ENCODE data around the gene LAPTM5.

The LAPTM5 gene

GRCh38 chr1:30700528-30701257 is 56.9 kb downstream of the LAPTM5 start:
- no peaks in the 10 kb centered on the region for H3K36me3 ChIP-seq (ENCODE audit: control insufficient read depth, insufficient read depth, low read length)
- H3K4me3 ChIP-seq (ENCODE audit: low read length): no peak overlapping the region
- H3K4me1 ChIP-seq (ENCODE audit: control insufficient read depth, insufficient read depth, low read length): peaks cover 34% of the 10 kb centered on the region
- no peak overlapping the region for H3K9ac ChIP-seq (ENCODE audit: low read length)
- no peak overlapping the region for H3K27ac ChIP-seq (ENCODE audit: low read depth, low read length)
- peaks cover 2% of the 10 kb centered on the region for H3K27me3 ChIP-seq (ENCODE audit: control insufficient read depth, insufficient read depth, low read length)

DNA sequence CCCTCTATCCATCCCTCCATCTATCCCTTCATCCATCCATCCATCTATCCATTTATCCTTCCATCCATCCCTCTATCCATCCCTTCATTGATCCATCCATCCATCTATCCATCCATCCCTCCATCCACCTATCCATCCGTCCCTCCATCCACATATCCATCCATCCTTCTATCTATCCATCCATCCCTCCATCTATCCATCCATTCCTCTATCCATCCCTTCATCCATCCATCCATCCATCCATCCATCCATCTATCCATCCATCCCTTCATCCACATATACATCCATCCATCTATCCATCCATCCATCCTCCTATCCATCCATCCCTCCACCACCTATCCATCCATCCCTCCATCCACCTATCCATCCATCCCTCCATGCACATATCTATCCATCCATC is 57.8 kb downstream of the LAPTM5 start:
- no peak overlapping the region for H3K9ac ChIP-seq (ENCODE audit: low read length)
- no peaks in the 10 kb centered on the region for H3K36me3 ChIP-seq (ENCODE audit: control insufficient read depth, insufficient read depth, low read length)

DNA sequence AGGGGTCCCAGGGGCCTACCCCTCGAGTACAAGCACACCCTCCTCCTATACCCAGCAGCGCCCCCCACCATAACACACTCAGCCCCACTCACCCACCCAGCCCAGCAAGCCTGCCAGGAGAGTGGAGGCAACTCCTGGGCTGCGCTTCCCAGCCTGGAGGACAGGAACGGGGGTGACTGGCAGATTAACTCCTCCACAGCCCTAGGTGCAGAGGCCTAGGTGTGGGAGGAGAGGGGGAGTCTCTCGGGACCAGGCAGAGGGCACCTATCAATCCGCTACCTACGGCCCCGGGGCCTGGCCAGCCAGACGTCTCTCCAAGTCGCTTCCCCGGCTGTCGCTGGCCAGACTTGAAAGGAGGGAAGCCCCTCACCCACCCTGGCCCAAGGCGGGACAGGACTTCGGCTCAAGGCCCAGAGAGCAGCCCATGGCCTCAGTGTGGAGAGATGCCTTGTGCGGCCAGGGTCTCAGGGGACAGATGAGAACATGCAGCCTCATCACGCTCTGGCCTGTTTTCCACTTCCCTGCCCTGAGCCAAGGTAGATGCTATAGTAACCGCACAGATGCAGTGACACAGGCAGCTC is 59.1 kb downstream of the LAPTM5 start:
- H3K4me3 ChIP-seq (ENCODE audit: low read length): no peak overlapping the region
- H3K27me3 ChIP-seq (ENCODE audit: control insufficient read depth, insufficient read depth, low read length): no peaks in the 10 kb centered on the region
- H3K27ac ChIP-seq (ENCODE audit: low read depth, low read length): peak overlapping the region; percentile 6
- no peaks in the 10 kb centered on the region for H3K36me3 ChIP-seq (ENCODE audit: control insufficient read depth, insufficient read depth, low read length)
- peaks cover 26% of the 10 kb centered on the region for H3K4me1 ChIP-seq (ENCODE audit: control insufficient read depth, insufficient read depth, low read length)
- no peak overlapping the region for H3K9ac ChIP-seq (ENCODE audit: low read length)

More for the DNA sequence above, 57.8 kb downstream of the LAPTM5 start:
- Histone ChIP-seq H3K27ac (ENCODE audit: low read depth, low read length) (no peak overlapping the region), H3K27me3 (ENCODE audit: control insufficient read depth, insufficient read depth, low read length) (no peaks in the 10 kb centered on the region), H3K4me1 (ENCODE audit: control insufficient read depth, insufficient read depth, low read length) (peaks cover 33% of the 10 kb centered on the region), H3K4me3 (ENCODE audit: low read length) (no peak overlapping the region)

- Histone ChIP-seq H3K4me1 (ENCODE audit: control insufficient read depth, insufficient read depth, low read length) (peaks cover 26% of the 10 kb centered on the region), H3K9ac (ENCODE audit: low read length) (no peak overlapping the region), H3K4me3 (ENCODE audit: low read length) (no peak overlapping the region), H3K36me3 (ENCODE audit: control insufficient read depth, insufficient read depth, low read length) (no peaks in the 10 kb centered on the region), H3K27me3 (ENCODE audit: control insufficient read depth, insufficient read depth, low read length) (no peaks in the 10 kb centered on the region), H3K27ac (ENCODE audit: low read depth, low read length) (peak overlapping the region; percentile 6)
Measured at GRCh38 chr1:30697571-30698376, 59.8 kb downstream of the LAPTM5 start.

DNA sequence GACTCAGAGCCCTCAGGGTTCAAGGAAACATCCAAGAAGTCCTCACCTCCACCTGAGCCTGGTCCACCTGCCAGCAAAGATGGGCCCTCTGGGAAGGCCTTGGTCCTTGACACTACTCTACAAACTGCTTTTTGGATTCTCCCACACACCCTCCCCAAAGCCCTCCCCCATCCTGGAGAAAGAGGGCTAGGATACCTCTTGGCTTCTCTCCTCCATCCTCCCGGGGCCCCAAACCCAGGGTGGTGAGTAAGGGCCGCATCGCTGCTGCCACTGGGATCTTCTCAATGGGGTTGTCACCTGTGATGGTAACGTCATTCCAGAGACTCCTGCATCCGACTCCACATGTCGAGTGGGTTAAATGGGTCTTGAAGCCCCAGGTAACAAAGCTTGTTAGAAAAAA is 60.7 kb downstream of the LAPTM5 start:
- Histone ChIP-seq H3K27ac (ENCODE audit: low read depth, low read length) (no peak overlapping the region), H3K36me3 (ENCODE audit: control insufficient read depth, insufficient read depth, low read length) (no peaks in the 10 kb centered on the region), H3K27me3 (ENCODE audit: control insufficient read depth, insufficient read depth, low read length) (no peaks in the 10 kb centered on the region), H3K4me3 (ENCODE audit: low read length) (no peak overlapping the region), H3K4me1 (ENCODE audit: control insufficient read depth, insufficient read depth, low read length) (peaks cover 26% of the 10 kb centered on the region), H3K9ac (ENCODE audit: low read length) (no peak overlapping the region)

- peaks cover 2% of the 10 kb centered on the region for H3K27me3 ChIP-seq (ENCODE audit: control insufficient read depth, insufficient read depth, low read length)
- H3K4me1 ChIP-seq (ENCODE audit: control insufficient read depth, insufficient read depth, low read length): peaks cover 19% of the 10 kb centered on the region
- H3K36me3 ChIP-seq (ENCODE audit: control insufficient read depth, insufficient read depth, low read length): no peaks in the 10 kb centered on the region
- peak overlapping the region; percentile 51 for H3K27ac ChIP-seq (ENCODE audit: low read depth, low read length)
- no peak overlapping the region for H3K9ac ChIP-seq (ENCODE audit: low read length)
- no peak overlapping the region for H3K4me3 ChIP-seq (ENCODE audit: low read length)
Measured at GRCh38 chr1:30695439-30695841, 62.1 kb downstream of the LAPTM5 start.

GRCh38 chr1:30694280-30695175 is 63.0 kb downstream of the LAPTM5 start:
- no peak overlapping the region for H3K4me3 ChIP-seq (ENCODE audit: low read length)
- H3K27me3 ChIP-seq (ENCODE audit: control insufficient read depth, insufficient read depth, low read length): peaks cover 2% of the 10 kb centered on the region
- H3K36me3 ChIP-seq (ENCODE audit: control insufficient read depth, insufficient read depth, low read length): no peaks in the 10 kb centered on the region
- H3K27ac ChIP-seq (ENCODE audit: low read depth, low read length): peak overlapping the region; percentile 6
- H3K9ac ChIP-seq (ENCODE audit: low read length): no peak overlapping the region
- H3K4me1 ChIP-seq (ENCODE audit: control insufficient read depth, insufficient read depth, low read length): peaks cover 19% of the 10 kb centered on the region

DNA sequence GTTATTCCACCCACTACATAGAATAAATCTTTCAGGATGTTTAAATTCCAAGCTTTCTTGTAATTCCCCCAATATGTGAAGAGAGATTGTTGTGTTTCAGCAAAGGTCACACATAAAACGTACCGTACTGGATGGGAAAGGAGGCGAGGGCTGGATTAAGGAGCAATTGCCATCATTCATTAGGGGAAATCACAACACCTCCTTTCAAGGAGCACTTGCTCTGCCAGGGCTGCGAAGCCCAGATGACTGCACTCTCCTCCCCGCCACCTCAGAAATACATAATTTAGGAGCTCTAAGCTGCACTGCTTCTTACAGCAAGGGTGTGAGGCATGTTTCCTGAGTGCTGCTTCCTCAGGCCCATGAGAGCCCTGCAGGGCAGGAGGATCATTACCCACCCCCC is 63.8 kb downstream of the LAPTM5 start:
- H3K27ac ChIP-seq (ENCODE audit: low read depth, low read length): no peak overlapping the region
- no peaks in the 10 kb centered on the region for H3K36me3 ChIP-seq (ENCODE audit: control insufficient read depth, insufficient read depth, low read length)
- H3K4me1 ChIP-seq (ENCODE audit: control insufficient read depth, insufficient read depth, low read length): peaks cover 19% of the 10 kb centered on the region
- no peak overlapping the region for H3K9ac ChIP-seq (ENCODE audit: low read length)
- peaks cover 2% of the 10 kb centered on the region for H3K27me3 ChIP-seq (ENCODE audit: control insufficient read depth, insufficient read depth, low read length)
- no peak overlapping the region for H3K4me3 ChIP-seq (ENCODE audit: low read length)

DNA sequence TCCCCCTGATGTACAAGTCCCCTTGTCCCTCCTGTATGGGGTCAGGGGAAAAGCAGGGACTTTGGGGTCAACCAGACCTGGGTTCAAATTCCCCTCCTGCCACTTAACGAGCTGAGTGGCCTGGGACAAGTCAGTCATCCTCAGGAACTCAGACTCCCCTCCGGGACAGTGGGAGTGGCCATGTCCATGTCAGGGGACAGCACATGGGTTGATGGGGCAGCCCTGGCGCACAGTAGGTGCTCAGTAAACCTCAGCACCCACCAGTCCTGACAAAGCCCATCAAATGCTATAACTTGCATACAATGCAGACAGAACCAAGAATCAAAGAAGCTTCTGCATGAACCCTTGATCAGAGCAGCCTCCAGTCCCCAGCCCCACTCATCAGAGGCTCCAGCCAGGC is 64.2 kb downstream of the LAPTM5 start:
- Histone ChIP-seq H3K27me3 (ENCODE audit: control insufficient read depth, insufficient read depth, low read length) (peaks cover 2% of the 10 kb centered on the region), H3K4me3 (ENCODE audit: low read length) (no peak overlapping the region), H3K36me3 (ENCODE audit: control insufficient read depth, insufficient read depth, low read length) (no peaks in the 10 kb centered on the region), H3K4me1 (ENCODE audit: control insufficient read depth, insufficient read depth, low read length) (peaks cover 18% of the 10 kb centered on the region), H3K9ac (ENCODE audit: low read length) (no peak overlapping the region), H3K27ac (ENCODE audit: low read depth, low read length) (no peak overlapping the region)

GRCh38 chr1:30692948-30693301 is 64.6 kb downstream of the LAPTM5 start:
- Histone ChIP-seq H3K9ac (ENCODE audit: low read length) (no peak overlapping the region), H3K4me1 (ENCODE audit: control insufficient read depth, insufficient read depth, low read length) (peaks cover 13% of the 10 kb centered on the region), H3K4me3 (ENCODE audit: low read length) (no peak overlapping the region), H3K27ac (ENCODE audit: low read depth, low read length) (no peak overlapping the region), H3K36me3 (ENCODE audit: control insufficient read depth, insufficient read depth, low read length) (no peaks in the 10 kb centered on the region), H3K27me3 (ENCODE audit: control insufficient read depth, insufficient read depth, low read length) (peaks cover 2% of the 10 kb centered on the region)

DNA sequence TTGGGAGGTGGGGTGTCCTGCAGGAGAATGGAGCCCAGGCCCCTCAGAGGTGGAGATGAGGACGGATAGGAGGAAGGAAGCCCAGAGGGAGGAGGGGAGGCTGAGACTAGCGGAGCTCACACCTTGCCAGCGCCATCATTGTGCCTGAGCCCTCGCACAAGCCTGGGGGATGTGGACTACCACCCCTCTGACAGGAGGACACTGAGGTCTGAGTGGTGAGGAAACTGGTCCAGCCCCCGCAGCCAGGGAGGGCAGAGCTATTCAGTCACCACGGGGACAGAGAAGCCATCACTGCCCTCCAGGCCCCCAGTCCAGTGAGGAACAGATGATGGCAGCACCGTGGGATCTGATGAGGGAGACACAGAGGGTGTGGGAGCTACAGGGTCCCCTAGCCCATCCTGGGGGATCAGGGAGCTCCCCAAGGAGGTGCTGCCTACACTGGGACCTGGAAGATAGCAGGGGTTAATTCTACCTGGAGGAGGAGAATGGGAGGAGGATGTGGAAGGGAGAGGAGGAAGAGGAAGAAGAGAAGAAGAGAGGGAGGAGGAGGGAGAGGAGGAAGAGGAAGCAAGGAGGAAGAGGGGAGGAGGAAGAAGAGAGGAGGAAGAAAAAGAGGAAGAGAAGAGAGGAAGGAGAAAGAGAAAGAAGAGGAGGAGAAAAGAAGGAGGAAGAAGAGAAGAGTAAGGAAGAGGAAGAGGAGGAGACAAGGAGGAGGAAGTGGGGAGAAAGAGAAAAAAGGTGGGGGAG is 65.2 kb downstream of the LAPTM5 start:
- Histone ChIP-seq H3K27ac (ENCODE audit: low read depth, low read length) (no peak overlapping the region), H3K36me3 (ENCODE audit: control insufficient read depth, insufficient read depth, low read length) (no peaks in the 10 kb centered on the region), H3K9ac (ENCODE audit: low read length) (no peak overlapping the region), H3K4me3 (ENCODE audit: low read length) (no peak overlapping the region), H3K4me1 (ENCODE audit: control insufficient read depth, insufficient read depth, low read length) (peaks cover 9% of the 10 kb centered on the region), H3K27me3 (ENCODE audit: control insufficient read depth, insufficient read depth, low read length) (peaks cover 2% of the 10 kb centered on the region)

Measured in rectal smooth muscle tissue (tissue), 1 donor.